Superior temporal gyrus (tissue), 1 donor: ENCODE results near the gene YWHAE.
"Not testable (repeated sequence)": the region's sequence is repeated elsewhere in the genome, so short reads cannot be mapped to it uniquely, and the experiment has no call there.

Source experiments
- DNase-seq: peaks from one replicate; pipeline ENCODE4 v3.0.0-alpha.2; 2016; ENCODE audit errors: extremely low spot score

YWHAE gene

GRCh38 chr17:1373707-1374237 is 26.2 kb downstream of the YWHAE start:
- DNase-seq: no peak

- DNase-seq: no peak
Measured at GRCh38 chr17:1372618-1373017, 27.4 kb downstream of the YWHAE start.

GRCh38 chr17:1371893-1372590 is 28.0 kb downstream of the YWHAE start:
- no peak for DNase-seq

GRCh38 chr17:1368588-1368987 is 31.4 kb downstream of the YWHAE start:
- DNase-seq: no peak

- DNase-seq: no peak
Measured at GRCh38 chr17:1367351-1367745, 32.7 kb downstream of the YWHAE start.

- DNase-seq: no peak
Measured at GRCh38 chr17:1366234-1366633, 33.8 kb downstream of the YWHAE start.

GRCh38 chr17:1365445-1366039 is 34.5 kb downstream of the YWHAE start:
- peak; percentile 93 for DNase-seq

GRCh38 chr17:1362964-1363363 is 37.1 kb downstream of the YWHAE start:
- no peak for DNase-seq

- no peak for DNase-seq
Measured at GRCh38 chr17:1362065-1362848, 37.8 kb downstream of the YWHAE start.

GRCh38 chr17:1360975-1361374 is 39.0 kb downstream of the YWHAE start:
- DNase-seq: no peak

GRCh38 chr17:1360315-1360714 is 39.7 kb downstream of the YWHAE start:
- DNase-seq: not testable (repeated sequence)

- DNase-seq: no peak
Measured at GRCh38 chr17:1354030-1354429, 46.0 kb downstream of the YWHAE start.

- not testable (repeated sequence) for DNase-seq
Measured at GRCh38 chr17:1352530-1352929, 47.5 kb downstream of the YWHAE start.

GRCh38 chr17:1351971-1352370 is 48.1 kb downstream of the YWHAE start:
- no peak for DNase-seq

- no peak for DNase-seq
Measured at GRCh38 chr17:1351275-1351674, 48.7 kb downstream of the YWHAE start.

GRCh38 chr17:1347589-1348323 is 52.3 kb downstream of the YWHAE start:
- DNase-seq: peak; percentile 32

GRCh38 chr17:1344521-1344920 is 55.5 kb downstream of the YWHAE start:
- no peak for DNase-seq

GRCh38 chr17:1343554-1343953 is 56.5 kb downstream of the YWHAE start:
- DNase-seq: no peak

- DNase-seq: no peak
Measured at GRCh38 chr17:1340371-1340770, 59.7 kb downstream of the YWHAE start.

GRCh38 chr17:1331708-1332107 is 68.3 kb downstream of the YWHAE start:
- no peak for DNase-seq

GRCh38 chr17:1329745-1330343 is 70.2 kb downstream of the YWHAE start:
- no peak for DNase-seq

GRCh38 chr17:1328437-1328836 is 71.6 kb downstream of the YWHAE start:
- DNase-seq: no peak
